ENCODE results near the gene TUBA8.
"Not testable (repeated sequence)": the region's sequence is repeated elsewhere in the genome, so short reads cannot be mapped to it uniquely, and the experiment has no call there.

Gene TUBA8

DNA sequence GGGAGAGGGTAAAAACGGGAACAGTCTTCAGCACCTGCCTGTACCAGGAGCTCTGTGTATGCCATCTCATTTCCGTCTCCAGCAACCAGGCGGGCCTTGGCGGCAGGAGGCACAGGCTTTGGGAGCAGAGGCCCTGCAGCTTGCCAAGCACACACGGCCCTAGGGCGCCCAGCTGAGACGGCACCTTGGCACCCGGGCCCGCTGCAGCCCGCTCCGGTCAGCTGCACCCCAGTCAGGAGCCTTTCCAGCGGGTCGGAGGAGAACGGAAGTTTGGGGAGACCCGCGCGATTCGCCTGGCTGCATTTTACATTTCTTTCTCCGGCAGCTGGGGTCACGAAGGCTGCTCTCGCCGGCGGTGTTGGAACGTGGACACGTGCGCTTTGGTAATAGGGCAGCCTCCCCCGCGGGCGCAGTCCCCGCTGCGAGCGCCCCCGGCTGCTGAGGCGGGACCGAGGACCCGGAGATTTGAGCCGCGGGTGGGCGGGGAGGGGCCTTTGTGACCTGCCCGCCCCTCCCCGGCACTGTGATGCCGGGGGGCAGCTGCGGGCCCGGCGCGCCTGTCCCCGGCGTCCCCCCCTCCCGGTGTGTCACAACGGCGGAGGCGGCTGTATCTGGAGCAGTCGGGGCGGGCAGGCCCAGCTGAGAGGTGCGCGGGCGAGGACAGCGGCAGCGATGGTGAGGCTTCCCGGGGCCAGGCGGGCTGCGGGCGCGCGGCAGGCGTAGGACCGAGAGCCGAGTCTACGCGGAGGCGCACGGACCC lies at the start of gene TUBA8:
TSS of gene TUBA8 (plus strand) at position 616 of the 760 bp plus-strand sequence. CDS start at position 673, 57 bp downstream.
- no peak for DNase-seq

DNA sequence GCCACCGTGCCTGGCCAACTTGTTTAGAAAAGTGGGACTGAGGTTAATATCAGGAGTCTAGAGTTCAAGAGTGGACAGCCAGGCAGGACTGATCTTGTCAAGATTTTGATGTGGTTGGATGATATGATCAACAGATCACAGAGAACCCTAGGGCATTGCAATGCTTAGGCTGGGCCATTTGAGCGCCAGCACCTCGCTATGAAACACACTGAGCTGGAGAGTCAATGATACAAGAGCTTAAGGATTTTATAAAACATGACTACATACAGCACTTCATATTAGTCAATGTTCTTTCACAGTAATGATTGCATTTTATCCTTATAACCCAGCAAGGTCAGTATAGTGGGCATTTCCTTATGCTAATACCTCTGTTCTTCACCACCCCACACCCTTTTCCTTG lies 48.2 kb upstream of the TUBA8 start:
- DNase-seq: no peak

DNA sequence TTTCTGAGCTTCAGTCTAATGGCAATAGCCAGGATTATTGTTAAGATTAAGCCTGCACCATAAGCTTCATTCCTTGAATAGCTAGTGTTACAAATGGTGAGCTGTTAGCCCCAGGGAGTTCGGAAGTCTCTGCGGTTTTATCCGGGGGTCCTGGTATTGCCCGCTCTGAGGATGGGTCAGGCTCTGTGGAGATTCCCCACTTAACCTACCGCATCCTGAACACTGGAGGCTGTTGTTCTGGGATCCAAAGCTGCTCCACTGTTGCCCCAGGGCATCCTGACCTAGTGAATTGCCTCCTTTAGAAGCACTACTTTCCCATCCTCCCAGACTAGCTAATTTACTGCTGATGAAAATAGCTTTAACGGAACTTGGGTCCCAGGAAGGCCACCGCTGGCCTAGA lies 47.3 kb upstream of the TUBA8 start:
- DNase-seq: no peak

DNA sequence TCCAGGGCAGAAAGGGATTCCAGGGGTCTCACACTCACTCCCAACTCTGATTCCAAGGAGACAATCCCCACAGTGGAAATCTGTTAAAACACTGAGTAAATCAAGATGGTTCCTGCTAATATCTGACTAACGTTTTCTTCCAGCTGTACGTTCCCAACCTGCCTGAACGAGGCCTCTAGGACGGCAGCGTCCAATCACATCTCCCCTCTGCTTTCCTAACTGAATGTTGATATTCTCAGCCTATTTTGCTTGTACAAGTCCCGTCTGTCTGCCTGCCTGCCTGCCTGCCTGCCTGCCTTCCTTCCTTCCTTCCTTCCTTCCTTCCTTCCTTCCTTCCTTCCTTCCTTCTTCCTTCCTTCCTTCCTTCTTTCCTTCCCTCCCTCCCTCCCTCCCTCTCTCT lies 46.9 kb upstream of the TUBA8 start:
- not testable (repeated sequence) for DNase-seq

DNA sequence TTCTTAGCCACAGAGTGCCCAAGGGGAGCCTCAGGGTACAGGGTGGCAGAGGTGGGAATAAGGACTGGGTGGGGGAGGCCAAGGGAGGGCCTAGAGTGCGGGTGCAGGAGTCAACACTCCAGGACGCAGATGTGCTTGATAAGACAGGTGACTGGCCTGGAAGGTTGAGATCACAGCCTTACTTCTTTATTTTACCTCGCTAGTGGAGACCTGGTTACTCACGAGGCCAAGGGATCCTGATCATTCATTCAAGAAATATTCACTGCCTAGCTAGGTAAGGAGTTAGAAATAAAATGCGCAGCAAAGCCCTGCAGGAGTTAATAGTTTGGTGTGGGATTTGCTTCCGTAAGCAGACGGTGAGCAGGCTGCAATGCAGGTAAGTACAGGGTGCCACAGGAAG lies 46.0 kb upstream of the TUBA8 start:
- DNase-seq: no peak

DNA sequence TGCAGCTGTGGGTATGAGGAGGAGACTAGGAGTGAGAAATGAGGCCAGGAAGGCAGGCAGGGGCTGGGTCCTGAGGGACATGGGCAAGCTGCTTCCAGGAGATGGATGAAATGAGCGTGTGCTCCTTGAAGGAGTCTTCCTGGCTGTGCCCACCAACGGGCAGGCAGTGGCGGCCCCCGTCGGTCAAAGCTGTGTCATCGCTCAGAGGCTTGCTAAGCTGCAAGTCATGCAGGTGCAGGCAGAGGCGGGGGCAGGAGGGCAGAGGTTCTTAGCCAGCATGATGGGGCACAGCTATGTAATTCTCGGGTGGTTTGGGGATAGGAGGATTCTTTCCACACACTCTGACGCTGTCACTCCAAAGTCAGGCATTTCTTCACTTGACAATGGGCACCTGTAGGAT lies 45.4 kb upstream of the TUBA8 start:
- no peak for DNase-seq

DNA sequence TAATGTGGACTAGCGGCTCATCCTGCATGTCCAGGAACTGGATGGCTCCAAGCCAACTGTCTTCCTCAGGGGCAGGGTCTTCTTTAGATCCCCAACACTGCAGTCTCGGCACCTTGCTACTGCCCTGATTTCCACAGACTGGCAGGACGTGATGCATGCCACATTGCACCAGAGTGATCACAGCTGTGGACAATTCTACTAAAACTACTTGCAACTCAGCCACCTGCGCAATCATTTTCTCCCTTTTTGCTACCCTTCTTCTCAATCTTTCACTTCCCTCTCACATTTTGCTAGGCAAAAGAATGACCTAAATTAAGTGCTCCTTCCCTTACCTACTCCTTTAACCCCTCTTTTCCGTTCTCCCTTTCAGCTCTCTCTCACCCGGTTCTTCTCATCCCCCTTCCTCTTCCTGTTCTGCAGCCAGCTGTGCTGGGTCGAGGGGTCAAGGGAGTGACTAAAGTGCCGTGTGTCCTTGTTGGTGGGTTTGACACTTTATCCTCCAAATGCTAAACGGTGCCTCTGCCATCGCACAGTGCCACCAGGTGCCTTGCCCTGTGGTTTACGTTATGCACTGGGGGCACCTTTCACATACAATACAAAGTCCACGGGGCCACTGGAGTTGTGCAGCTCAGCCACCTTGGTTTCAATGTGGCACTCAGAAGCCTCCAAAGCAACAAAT lies 44.3 kb upstream of the TUBA8 start:
- no peak for DNase-seq

DNA sequence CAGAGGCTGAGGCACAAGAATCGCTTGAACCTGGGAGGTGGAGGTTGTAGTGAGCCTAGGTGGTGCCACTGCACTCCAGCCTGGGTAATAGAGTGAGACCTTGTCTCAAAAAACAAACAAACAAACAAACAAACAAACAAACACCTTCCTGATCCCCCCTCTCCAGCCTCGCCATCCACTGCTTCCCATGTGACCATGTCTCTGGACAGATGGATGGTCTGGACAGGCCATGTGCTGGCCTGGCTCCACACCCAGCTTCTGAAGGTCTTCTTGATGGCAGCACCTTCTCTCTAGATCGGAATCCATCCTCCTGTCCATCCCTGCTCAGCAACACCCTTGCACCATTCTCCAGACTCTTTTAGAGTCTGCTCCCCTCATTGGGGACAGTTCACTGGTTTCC lies 43.5 kb upstream of the TUBA8 start:
- no peak for DNase-seq

DNA sequence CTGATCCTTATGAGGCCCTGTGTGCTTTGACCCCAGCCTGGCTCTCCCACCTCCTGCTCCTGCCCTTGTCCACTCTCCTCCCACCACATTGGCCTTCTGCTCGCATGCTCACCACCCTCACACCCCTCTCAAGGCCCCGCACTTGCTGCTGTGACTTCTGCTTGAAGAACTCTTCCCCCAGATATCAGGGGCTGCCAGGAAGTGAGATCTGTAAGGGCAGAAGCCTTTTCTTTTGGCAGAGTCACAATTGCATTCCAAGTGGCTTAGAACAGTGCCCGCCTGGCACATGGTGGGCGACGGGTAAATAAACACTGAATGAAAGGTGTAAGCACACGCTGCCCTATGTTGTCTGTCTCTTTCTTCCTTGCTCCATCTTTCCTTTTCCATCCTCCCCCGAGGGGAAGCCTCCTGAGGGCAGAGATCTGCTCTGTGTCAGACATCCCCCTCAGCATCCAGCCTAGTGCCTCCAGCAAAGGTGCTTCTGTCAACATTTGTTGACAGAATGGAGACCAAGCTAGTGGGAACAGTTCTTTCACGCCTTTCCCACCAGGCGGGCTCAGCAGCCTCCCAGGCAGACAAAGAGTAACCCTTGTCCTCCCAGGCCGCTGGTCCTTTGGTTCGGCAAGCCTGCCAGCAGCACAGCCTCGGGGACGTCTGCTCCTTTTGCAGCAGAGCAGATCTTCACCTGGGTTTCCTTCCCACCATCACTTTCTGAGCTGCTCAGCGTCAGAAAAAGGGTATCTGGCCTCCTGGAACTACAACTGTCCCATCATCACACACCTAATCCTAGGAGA lies 42.9 kb upstream of the TUBA8 start:
- DNase-seq: no peak

DNA sequence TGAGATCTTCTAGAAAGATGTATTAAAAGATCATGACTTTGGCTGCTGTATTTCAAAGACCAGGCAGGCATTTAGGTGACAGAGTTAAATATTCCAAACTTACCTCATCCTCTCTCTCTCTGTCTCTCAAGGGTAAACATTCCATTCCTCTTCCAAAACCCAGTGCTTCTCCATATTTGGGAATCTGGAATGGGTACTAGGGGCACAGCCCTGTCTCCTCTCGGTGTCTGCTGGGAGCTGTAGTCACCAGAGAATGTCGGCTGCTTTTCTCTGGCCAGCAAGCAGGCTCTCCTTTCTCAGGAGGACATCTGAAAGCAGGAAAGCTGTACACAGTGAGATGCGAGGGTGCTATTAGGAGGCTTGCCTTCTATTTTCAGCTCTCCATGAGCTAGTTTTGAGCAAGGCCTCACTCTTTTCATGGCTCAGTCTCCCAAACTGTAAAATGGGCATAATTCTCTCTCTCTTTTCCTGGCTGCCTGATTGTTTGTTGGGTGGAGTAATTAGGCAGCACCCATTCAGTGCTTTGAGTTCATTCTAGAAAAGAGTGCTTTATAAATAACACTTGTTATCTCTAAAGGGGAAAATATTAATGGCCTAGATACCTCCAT lies 42.1 kb upstream of the TUBA8 start:
- DNase-seq: no peak

DNA sequence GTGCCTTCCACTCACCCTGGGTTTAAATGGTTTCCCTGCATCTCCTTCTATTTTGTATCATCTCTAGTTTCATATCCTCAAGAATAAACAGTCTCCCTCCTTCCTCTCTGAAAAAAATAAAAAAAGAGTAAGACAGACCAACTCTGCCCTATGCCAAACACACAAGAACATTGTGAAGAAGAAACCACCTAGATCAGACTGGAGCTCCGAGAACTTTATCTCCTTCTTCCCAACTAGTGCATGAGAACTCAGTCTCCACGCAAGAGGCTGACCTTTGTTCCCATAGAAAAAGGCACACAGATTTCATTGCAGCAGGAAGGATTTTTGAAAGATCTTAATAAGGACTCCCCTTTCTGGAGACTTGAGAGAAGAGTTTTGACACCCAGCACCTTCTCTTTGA lies 41.6 kb upstream of the TUBA8 start:
- no peak for DNase-seq

DNA sequence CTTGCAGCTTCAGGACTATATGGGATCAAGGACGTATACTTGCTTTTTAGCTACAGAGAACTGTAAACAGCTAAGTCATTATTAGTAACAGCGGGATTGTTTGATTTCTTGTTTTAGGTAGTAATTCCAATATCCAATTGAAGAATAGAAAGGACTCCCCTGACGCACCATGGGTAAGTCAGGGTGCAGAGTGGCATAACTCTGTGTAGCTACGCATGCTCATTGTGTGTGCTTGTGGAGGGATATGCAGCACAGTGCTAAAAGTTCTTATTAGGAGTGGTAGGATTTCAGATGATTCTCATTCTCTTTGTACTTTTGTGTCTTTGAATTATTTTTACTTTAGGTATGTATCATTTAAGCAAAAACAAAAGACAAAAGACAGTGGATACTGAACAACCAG lies 40.6 kb upstream of the TUBA8 start:
- DNase-seq: no peak

DNA sequence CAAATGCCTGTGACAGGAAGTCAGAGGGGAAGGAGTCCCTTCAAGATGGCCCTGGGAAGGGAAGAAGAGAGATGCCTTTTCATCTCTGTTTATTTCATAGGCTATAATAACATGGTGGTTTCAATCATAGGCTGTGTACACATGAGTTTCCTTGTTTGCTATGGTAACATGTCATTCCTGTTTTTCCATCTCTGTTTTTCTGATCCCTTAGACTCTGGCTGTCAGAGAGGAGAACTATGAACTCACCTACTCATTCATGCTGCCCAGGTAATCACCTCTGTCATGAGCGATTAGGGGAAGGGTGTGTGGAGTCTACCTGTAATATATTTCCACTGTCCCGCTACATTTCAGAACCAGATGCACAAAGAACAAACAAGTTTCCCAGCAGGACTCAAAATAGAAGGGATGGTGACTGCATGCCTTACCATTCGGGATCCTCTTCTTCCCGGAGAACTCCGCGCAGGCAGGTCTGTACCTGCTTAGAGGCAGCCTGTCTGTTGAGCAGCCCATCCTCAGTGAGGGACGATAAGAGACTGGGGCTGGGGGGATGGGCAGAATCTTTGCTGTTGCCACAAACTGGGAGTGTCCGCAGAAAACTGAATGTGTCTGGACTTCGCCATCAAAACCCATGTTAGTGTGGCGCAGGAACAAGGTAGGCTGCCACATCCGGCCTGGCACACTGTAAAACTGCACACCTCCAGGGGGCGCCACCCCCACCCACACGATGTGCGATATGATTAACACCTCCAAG lies 39.9 kb upstream of the TUBA8 start:
- no peak for DNase-seq

DNA sequence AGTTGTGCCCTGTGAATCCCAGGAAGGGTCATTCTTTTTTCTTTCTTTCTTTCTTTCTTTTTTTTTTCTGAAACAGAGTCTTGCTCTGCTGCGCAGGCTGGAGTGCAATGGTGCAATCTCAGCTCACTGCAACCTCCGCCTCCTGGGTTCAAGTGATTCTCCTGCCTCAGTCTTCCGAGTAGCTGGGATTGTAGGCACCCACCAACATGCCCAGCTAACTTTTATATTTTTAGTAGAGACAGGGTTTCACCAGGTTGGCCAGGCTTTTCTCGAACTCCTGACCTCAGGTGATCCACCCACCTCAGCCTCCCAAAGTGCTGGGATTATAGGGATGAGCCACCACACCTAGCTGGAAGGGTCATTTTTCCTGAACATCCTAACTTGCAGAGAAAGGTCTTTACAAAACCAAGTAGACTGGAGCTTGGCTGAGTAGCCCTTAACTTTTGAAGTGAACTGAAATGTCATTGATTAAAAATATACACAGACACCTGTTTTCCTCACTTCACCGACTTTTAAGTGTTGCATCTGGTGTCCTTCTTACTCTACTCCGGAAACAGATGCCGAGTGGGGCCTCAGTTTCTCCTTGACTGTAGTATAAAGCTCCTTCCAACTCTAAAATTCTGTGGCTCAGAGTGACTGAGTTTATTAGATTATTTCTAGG lies 39.2 kb upstream of the TUBA8 start:
- DNase-seq: not testable (repeated sequence)

DNA sequence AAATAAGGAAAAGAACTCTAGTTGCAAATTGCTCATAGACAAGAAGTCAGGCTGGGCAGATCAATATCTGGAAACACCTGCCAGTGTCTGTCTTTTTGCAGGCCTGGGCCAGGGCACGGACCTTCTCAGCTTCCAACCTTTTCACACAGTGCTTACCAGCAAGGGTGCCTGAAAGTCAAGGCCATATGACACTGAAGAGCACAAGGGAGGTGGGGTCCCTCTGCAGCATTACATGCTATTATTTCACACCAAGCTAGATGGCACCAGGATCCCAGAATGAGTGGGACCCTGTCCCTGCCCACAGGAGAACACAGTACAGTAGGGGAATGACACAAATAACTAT lies 38.7 kb upstream of the TUBA8 start:
- no peak for DNase-seq

DNA sequence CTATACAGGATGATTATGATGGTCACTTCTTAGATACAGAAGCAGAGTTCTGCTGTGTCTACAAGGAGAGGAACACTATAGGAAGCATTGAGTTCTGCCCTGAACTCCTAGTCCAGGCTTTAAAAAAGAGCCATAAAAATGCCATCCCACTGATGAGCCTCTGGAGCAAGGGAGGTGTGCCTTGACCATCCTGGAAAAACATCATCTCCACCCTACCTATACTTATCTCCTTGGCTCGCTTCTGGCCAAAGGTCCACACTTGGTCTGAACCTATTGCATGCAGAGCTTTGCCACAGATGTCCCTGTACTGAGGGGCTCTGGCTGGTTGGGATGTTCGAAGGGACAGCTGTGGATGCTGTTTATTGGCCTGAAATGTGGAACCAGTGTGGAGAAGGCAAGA lies 37.1 kb upstream of the TUBA8 start:
- DNase-seq: no peak

DNA sequence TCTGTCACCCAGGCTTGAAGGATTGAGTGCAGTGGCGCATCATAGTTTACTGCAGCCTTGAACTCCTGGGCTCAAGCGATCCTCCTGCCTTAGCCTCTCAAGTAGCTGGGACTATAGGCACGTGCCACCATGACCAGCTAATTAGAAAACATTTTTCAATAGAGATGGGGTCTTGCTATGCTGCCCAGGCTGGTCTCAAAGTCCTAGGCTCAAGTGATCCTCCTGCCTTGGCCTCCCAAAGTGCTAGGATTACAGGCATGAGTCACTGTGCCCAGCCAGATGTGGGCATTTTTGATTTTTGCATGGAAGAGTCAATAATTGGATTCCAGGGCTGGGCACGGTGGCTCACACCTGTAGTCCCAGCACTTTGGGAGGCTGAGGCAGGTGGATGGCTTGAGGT lies 36.7 kb upstream of the TUBA8 start:
- DNase-seq: not testable (repeated sequence)

DNA sequence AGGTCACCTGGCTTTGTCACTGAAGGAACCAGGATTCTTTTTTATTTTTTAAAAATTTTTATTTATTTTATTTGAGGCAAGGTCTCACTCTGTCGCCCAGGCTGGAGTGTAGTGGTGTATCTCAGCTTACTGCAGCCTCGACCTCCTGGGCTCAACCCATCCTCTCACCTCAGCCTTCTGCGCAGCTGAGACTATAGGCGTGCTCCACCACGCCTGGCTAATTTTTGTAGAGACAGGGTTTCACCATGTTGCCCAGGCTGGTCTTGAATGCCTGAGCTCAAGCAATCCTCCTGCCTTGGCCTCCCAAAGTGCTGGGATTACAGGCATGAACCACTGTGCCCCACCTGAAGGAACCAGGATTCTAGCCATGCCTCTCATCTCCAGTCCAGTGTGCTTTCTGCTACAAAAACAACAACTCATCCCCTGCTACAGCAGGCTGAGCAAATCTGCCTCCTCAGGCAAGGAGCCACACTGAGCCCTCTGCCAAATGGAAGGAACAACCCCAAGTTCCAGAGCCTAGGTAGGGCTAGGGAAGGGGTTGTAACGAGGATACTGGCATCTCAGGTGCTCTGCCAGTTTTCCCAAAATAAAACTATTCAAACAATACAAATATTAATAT lies 35.4 kb upstream of the TUBA8 start:
- no peak for DNase-seq

DNA sequence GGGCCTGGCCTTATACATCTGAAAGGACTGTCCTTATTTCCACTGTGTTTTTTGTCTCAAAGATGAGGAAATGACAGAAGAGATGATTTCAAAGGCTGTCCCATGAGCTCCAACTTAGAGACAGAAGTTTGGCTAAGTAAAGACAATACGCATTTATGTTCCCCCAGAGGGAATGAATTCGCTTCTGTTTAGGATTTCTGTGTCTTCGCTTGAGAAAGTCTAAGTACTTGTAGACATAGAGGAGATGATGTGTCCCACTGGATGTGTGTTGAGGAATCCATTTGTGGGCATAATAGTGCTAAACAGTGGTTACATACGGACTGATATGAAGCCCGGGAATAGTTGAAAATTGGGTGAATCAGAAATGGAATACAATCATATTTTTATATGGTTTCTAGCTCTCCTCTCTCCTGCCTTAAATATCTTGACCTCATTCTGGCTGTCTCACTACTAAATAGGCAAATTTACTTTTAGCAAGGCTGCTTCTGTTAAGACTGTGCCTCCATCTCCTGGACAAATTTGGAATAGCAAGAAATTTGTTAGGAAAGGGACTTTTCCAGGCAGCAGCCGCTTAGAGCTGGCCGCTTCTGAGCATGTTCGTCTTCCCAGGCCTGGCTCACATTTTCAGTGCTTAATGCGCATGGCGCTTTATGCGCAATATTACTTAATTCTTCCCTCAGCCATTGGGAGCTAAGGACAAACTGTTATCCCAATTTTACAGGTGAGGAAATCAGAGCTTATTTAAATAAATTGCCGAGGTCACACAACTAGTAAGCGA lies 34.7 kb upstream of the TUBA8 start:
- no peak for DNase-seq

DNA sequence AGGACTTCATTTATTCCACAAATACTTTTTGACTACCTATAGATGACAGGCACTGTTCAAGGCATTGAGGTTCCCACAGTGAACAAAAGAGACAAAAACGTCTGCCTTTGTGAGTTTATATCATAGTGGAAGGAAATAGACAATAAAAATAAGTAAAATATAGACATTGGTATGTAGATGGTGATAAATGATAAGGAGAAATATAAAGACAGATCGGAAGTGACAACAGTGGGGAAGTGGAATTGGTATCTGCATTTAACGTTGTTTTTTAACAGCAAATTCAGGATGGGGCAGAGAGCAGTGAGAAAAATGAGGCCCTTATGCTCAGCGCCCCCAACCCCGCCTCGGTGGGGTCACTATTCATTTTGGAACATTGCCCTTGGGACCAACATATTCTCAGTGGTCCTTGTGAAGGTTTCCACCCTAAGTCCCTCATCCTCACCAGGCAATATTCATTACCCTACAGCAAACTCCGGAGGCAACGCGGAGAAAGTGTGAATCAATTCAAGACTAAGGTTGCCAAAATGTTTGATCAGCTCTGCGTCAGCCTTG lies 33.4 kb upstream of the TUBA8 start:
- DNase-seq: no peak
